Ectodermal cell (in vitro differentiated cells): ENCODE data around the gene NGFR.

Source experiments
- H3K27ac ChIP-seq: 2 replicates; pipeline ENCODE4 v1.7.0; 2013; ENCODE audit warnings: mild to moderate bottlenecking, low read depth, low read length; ENCODE audit not compliant: insufficient read depth, poor library complexity, severe bottlenecking
- H3K27me3 ChIP-seq: 2 replicates; pipeline ENCODE4 v1.7.0; 2013; ENCODE audit warnings: mild to moderate bottlenecking, low read length; ENCODE audit not compliant: insufficient read depth, control insufficient read depth, poor library complexity, severe bottlenecking
- H3K36me3 ChIP-seq: one replicate; pipeline ENCODE4 v1.7.0; 2013; ENCODE audit warnings: low read length; ENCODE audit not compliant: control insufficient read depth, insufficient read depth
- H3K4me1 ChIP-seq: one replicate; pipeline ENCODE4 v1.7.0; 2013; ENCODE audit warnings: low read length; ENCODE audit not compliant: control insufficient read depth, insufficient read depth
- H3K4me3 ChIP-seq: 2 replicates; pipeline ENCODE4 v1.7.0; 2013; ENCODE audit warnings: low read depth, low read length, control low read depth; ENCODE audit not compliant: insufficient read depth
- H3K9me3 ChIP-seq: 2 replicates; pipeline ENCODE4 v1.7.0; 2013; ENCODE audit warnings: mild to moderate bottlenecking, low read length, moderate library complexity; ENCODE audit not compliant: control insufficient read depth
- WGBS, 2 experiments: methylation state at CpG; one replicate each; pipeline ENCODE4 v1.1.7; 2013; ENCODE audit warnings: missing lambda C conversion rate in 2 of 2; 5-methylcytosine and 5-hydroxymethylcytosine counted together

The NGFR gene

DNA sequence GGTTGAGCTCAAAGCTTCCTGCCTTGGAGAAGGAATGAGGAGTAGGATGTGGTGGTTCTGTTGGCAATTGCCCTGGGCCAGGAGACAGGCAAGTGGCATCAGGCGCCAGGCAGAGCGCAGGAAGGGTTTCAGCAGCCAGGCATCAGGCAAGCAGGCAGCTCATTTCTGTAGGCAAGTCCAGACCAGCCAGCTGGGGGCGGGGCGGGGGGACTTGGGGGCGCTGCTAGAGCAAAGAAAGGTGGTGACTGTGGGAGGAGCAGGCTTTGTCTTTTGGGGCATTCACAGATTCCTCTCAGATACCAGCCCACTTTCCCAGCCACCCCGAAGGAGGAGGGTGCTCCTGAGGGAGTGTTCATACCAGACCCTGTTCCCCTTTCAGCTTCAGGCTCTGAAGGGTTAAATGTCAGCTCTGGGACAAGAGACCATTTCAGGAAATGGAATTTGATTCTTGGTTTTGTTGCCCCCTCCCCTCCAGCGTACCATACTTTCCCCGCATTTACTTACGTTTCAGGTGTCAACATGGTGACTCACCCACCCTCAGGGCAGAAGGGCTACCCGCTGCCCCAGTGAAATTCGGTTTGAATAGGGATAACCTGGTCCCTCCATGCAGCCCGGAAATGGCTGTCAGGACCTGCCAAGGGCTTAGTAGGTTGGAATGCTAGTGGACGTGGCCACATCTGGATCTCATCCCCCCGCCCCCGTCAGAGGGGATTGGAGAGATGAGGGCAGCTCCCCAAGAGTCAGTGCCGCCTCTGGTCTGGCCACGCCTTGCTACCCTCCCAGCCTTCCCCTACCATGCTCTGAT, 13.2 kb downstream of the NGFR start:
- H3K36me3 ChIP-seq, result no peaks in the 10 kb centered on the region
- no peak overlapping the region for H3K4me3 ChIP-seq
- peaks cover 27% of the 10 kb centered on the region for H3K4me1 ChIP-seq
- no peaks in the 10 kb centered on the region for H3K27me3 ChIP-seq
- H3K9me3 ChIP-seq, result no peaks in the 10 kb centered on the region
- WGBS, 2 experiments, result 23% methylated on average over 14 to 17 of the region's 17 CpGs
- no peak overlapping the region for H3K27ac ChIP-seq

DNA sequence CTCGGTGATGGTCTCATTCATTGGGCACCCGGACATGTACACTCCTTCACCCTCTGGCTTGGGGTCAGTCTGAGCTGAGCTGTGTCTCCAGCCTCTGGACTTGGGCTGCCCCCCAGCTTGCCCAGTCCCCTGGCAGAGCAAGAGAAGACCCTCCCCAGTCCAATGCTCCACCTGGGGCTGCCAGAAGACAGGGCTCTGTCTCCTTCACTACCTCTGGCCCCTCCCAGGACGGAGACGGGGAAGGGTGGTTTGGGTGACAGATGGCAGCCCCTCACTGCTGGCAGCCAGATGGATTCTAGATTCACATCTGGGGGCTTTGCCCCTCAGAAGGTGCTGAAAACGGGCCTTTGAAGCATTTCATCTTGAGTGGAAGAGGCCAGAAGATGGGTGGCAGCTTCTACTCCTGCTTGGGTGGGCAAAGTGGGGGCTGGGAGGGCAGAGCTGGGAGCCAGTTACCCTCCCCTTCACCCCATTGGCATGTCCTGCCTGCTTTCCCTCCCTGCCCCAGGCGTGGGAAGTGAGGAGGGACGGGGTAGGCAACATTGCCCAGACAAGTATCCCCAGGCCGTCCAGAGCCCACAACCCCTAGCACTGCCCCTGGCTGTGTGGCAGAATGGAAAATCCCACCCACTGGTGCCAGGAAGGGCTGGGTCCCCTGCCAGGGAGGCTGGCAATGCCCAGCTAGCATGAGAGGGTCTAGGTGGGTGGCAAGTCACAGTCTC, 13.9 kb downstream of the NGFR start:
- no peak overlapping the region for H3K4me3 ChIP-seq
- H3K9me3 ChIP-seq, result no peaks in the 10 kb centered on the region
- H3K27me3 ChIP-seq, result no peaks in the 10 kb centered on the region
- peaks cover 27% of the 10 kb centered on the region for H3K4me1 ChIP-seq
- 83 to 84% methylated on average over 8 of the region's 8 CpGs for WGBS, 2 experiments
- no peak overlapping the region for H3K27ac ChIP-seq
- no peaks in the 10 kb centered on the region for H3K36me3 ChIP-seq

DNA sequence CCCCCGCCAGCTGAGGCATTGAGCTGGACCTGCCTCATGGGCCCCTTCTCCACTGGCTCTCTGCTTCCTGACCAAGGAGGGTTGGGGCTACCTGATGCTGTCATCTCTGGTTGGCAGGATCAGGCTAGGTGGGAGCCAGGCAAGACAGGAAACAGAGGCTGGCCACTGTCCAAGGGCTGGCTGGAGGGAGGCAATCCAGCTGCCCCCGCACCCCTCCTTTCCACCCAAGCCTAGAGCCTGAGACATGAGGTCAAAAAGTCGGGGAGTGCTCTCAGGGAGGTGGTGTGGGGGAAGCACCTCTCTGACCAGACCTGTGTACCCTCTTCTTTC, 14.5 kb downstream of the NGFR start:
- Histone ChIP-seq H3K4me1 (peaks cover 27% of the 10 kb centered on the region), H3K4me3 (no peak overlapping the region), H3K27ac (no peak overlapping the region), H3K27me3 (no peaks in the 10 kb centered on the region), H3K36me3 (no peaks in the 10 kb centered on the region), H3K9me3 (no peaks in the 10 kb centered on the region)
- WGBS, 2 experiments, result 90 to 96% methylated on average over 3 of the region's 3 CpGs

- H3K27me3 ChIP-seq, result no peaks in the 10 kb centered on the region
- no peaks in the 10 kb centered on the region for H3K9me3 ChIP-seq
- peaks cover 30% of the 10 kb centered on the region for H3K4me1 ChIP-seq
- WGBS, 2 experiments, result 91 to 96% methylated on average over 13 of the region's 13 CpGs
- H3K36me3 ChIP-seq, result no peaks in the 10 kb centered on the region
- no peak overlapping the region for H3K4me3 ChIP-seq
- H3K27ac ChIP-seq, result no peak overlapping the region
These were observed 15.1 kb downstream of the NGFR start for GRCh38 chr17:49510059-49510719.

- WGBS, 2 experiments, result 80 to 87% methylated on average over 5 of the region's 5 CpGs
- Histone ChIP-seq H3K27ac (no peak overlapping the region), H3K4me3 (no peak overlapping the region), H3K9me3 (no peaks in the 10 kb centered on the region), H3K27me3 (no peaks in the 10 kb centered on the region), H3K36me3 (no peaks in the 10 kb centered on the region), H3K4me1 (peaks cover 35% of the 10 kb centered on the region)
These were observed 15.6 kb downstream of the NGFR start for GRCh38 chr17:49510720-49511110.

GRCh38 chr17:49511810-49512209, 16.7 kb downstream of the NGFR start:
- no peaks in the 10 kb centered on the region for H3K27me3 ChIP-seq
- WGBS, 2 experiments, result 78 to 83% methylated on average over 16 of the region's 16 CpGs
- no peaks in the 10 kb centered on the region for H3K36me3 ChIP-seq
- H3K4me3 ChIP-seq, result no peak overlapping the region
- no peak overlapping the region for H3K27ac ChIP-seq
- peaks cover 33% of the 10 kb centered on the region for H3K4me1 ChIP-seq
- no peaks in the 10 kb centered on the region for H3K9me3 ChIP-seq

DNA sequence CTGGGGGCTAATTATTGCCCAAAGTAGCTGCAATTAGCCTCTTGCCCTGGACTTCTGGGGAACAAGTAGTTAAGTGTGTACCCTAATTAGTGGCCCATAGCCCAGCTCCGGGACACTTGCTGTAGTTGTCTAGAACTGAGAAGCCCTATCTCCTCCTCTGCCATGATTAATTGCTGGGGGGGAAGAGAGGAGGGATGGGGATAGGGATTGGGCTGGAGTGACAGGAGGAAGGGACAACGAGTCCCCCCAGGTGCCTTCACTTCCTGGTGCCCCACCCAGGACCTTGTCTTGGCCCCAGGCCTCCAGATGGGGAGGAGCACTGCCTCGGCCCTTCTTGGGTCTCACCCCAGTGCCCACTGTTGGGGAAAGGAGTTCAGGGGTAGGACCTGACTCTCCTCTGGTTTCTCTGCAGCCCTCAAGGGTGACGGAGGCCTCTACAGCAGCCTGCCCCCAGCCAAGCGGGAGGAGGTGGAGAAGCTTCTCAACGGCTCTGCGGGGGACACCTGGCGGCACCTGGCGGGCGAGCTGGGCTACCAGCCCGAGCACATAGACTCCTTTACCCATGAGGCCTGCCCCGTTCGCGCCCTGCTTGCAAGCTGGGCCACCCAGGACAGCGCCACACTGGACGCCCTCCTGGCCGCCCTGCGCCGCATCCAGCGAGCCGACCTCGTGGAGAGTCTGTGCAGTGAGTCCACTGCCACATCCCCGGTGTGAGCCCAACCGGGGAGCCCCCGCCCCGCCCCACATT, 17.4 kb downstream of the NGFR start:
- Histone ChIP-seq H3K4me3 (no peak overlapping the region), H3K27ac (no peak overlapping the region), H3K9me3 (no peaks in the 10 kb centered on the region), H3K27me3 (no peaks in the 10 kb centered on the region), H3K4me1 (peaks cover 27% of the 10 kb centered on the region), H3K36me3 (no peaks in the 10 kb centered on the region)
- WGBS, 2 experiments, result 91 to 93% methylated on average over 26 of the region's 26 CpGs

GRCh38 chr17:49513044-49513395, 17.9 kb downstream of the NGFR start:
- Histone ChIP-seq H3K36me3 (no peaks in the 10 kb centered on the region), H3K9me3 (no peaks in the 10 kb centered on the region), H3K4me3 (no peak overlapping the region), H3K4me1 (peaks cover 21% of the 10 kb centered on the region), H3K27me3 (no peaks in the 10 kb centered on the region), H3K27ac (no peak overlapping the region)
- WGBS, 2 experiments, result 83 to 89% methylated on average over 6 of the region's 6 CpGs

DNA sequence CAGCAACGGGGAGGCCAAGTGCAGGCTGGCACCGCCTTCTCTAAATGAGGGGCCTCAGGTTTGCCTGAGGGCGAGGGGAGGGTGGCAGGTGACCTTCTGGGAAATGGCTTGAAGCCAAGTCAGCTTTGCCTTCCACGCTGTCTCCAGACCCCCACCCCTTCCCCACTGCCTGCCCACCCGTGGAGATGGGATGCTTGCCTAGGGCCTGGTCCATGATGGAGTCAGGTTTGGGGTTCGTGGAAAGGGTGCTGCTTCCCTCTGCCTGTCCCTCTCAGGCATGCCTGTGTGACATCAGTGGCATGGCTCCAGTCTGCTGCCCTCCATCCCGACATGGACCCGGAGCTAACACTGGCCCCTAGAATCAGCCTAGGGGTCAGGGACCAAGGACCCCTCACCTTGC, 18.5 kb downstream of the NGFR start:
- Histone ChIP-seq H3K36me3 (no peaks in the 10 kb centered on the region), H3K4me3 (no peak overlapping the region), H3K4me1 (peaks cover 16% of the 10 kb centered on the region), H3K27me3 (no peaks in the 10 kb centered on the region), H3K27ac (no peak overlapping the region), H3K9me3 (no peaks in the 10 kb centered on the region)
- WGBS, 2 experiments, result 86 to 94% methylated on average over 8 of the region's 8 CpGs
